ENCODE data around the gene PHAX.

GRCh38 chr5:126659805-126660482 lies 59.2 kb downstream of the PHAX start:
- TF ChIP-seq POLR2A (IDR thresholded peaks at IDR 0.05; ENCODE audit: low read depth, low read length) (no peak), TAF1 (IDR thresholded peaks at IDR 0.05; ENCODE audit: borderline replicate concordance, low read depth, low read length) (no peak), POLR2AphosphoS5 (IDR thresholded peaks at IDR 0.05; ENCODE audit: low read depth, low read length) (no peak)

Measured in GM12892 (cell line).